VCaP (cell line): ENCODE data around the gene PRKG1.

Experiments
- H3K27ac ChIP-seq: fragments of 450-650 bp; 2 replicates; pipeline ENCODE4 v1.5.1; 2017
- CTCF ChIP-seq: fragments of 450-650 bp; conservative IDR thresholded peaks from 2 replicates; pipeline ENCODE4 v1.5.1; 2017; ENCODE audit warnings: mild to moderate bottlenecking, moderate library complexity

The PRKG1 gene

GRCh38 chr10:51624013-51624412 lies 549.7 kb downstream of the PRKG1 start:
- no peak for TF ChIP-seq CTCF
- no peak overlapping the region for H3K27ac ChIP-seq

- H3K27ac ChIP-seq = no peak overlapping the region
- no peak for TF ChIP-seq CTCF
These were observed 555.8 kb downstream of the PRKG1 start for GRCh38 chr10:51629934-51630639.

- no peak for TF ChIP-seq CTCF
- H3K27ac ChIP-seq = no peak overlapping the region
These were observed 556.3 kb downstream of the PRKG1 start for GRCh38 chr10:51630640-51631005.

GRCh38 chr10:51635436-51635835 lies 561.1 kb downstream of the PRKG1 start:
- no peak overlapping the region for H3K27ac ChIP-seq
- no peak for TF ChIP-seq CTCF

- TF ChIP-seq CTCF = no peak
- no peak overlapping the region for H3K27ac ChIP-seq
These were observed 563.9 kb downstream of the PRKG1 start for GRCh38 chr10:51638211-51638610.

GRCh38 chr10:51638737-51639136 lies 564.5 kb downstream of the PRKG1 start:
- H3K27ac ChIP-seq = no peak overlapping the region
- TF ChIP-seq CTCF = peak; percentile 14; the same call in 1 of the 2 replicates

- no peak for TF ChIP-seq CTCF
- H3K27ac ChIP-seq = no peak overlapping the region
These were observed 566.0 kb downstream of the PRKG1 start for GRCh38 chr10:51640120-51640819.
